Hematopoietic multipotent progenitor cell treated with erythropoietin and hydrocortisone succinate and interleukin-3 and kit ligand, for 15 days (in vitro differentiated cells): ENCODE measurements around the gene LIPC.

Experiments used
- DNase-seq: peaks from one replicate; pipeline ENCODE4 v3.0.0-alpha.2; 2015; ENCODE audit warnings: low spot score

LIPC gene

GRCh38 chr15:58475573-58476524 is 44.1 kb downstream of the LIPC start:
- no peak for DNase-seq

- DNase-seq = no peak
Observed at GRCh38 chr15:58476525-58477162, 44.9 kb downstream of the LIPC start.

GRCh38 chr15:58477170-58477569 is 45.4 kb downstream of the LIPC start:
- no peak for DNase-seq

- no peak for DNase-seq
Observed at GRCh38 chr15:58478035-58478434, 46.2 kb downstream of the LIPC start.

- no peak for DNase-seq
Observed at GRCh38 chr15:58478579-58478978, 46.8 kb downstream of the LIPC start.

GRCh38 chr15:58479941-58480340 is 48.1 kb downstream of the LIPC start:
- no peak for DNase-seq

- DNase-seq = no peak
Observed at GRCh38 chr15:58483376-58483775, 51.6 kb downstream of the LIPC start.

GRCh38 chr15:58484791-58485600 is 53.2 kb downstream of the LIPC start:
- DNase-seq = no peak

GRCh38 chr15:58486062-58486461 is 54.3 kb downstream of the LIPC start:
- no peak for DNase-seq

- no peak for DNase-seq
Observed at GRCh38 chr15:58486564-58486963, 54.8 kb downstream of the LIPC start.

- DNase-seq = no peak
Observed at GRCh38 chr15:58487041-58487723, 55.4 kb downstream of the LIPC start.

GRCh38 chr15:58487724-58488120 is 55.9 kb downstream of the LIPC start:
- DNase-seq = no peak

- no peak for DNase-seq
Observed at GRCh38 chr15:58489289-58490085, 57.7 kb downstream of the LIPC start.

GRCh38 chr15:58490086-58490887 is 58.5 kb downstream of the LIPC start:
- DNase-seq = no peak

GRCh38 chr15:58490888-58491473 is 59.2 kb downstream of the LIPC start:
- DNase-seq = no peak

GRCh38 chr15:58491499-58492202 is 59.9 kb downstream of the LIPC start:
- no peak for DNase-seq

GRCh38 chr15:58492661-58493397 is 61.0 kb downstream of the LIPC start:
- no peak for DNase-seq

- DNase-seq = no peak
Observed at GRCh38 chr15:58494567-58494966, 62.8 kb downstream of the LIPC start.
